ENCODE results near the gene ANO10. TPM values are rescaled to one million over a fixed set of nuclear protein-coding genes. Genes with fewer than 3 reads are reported as not detected.
"Not testable (repeated sequence)": the region's sequence is repeated elsewhere in the genome, so short reads cannot be mapped to it uniquely, and the experiment has no call there.

The ANO10 gene
- total RNA-seq, 1 experiment from 2014 or later: 32.6 TPM

- Histone ChIP-seq H4K20me1 (ENCODE audit: insufficient read depth) (no peaks in the 10 kb centered on the region), H3K27ac (no peak overlapping the region), H3K79me2 (ENCODE audit: low read depth) (no peaks in the 10 kb centered on the region), H3K9me3 (ENCODE audit: insufficient read depth, low read depth) (no peaks in the 10 kb centered on the region), H3K4me3 (no peak overlapping the region), H3K36me3 (ENCODE audit: low read depth) (no peaks in the 10 kb centered on the region), H3F3A (ENCODE audit: insufficient read depth, low read depth) (no peaks in the 10 kb centered on the region), H2AFZ (no peak overlapping the region), H3K4me1 (replicated peaks; ENCODE audit: insufficient read depth) (peaks cover 13% of the 10 kb centered on the region; the same call in 1 of the 2 replicates), H3K9me2 (ENCODE audit: insufficient read depth) (no peaks in the 10 kb centered on the region), H3K27me3 (ENCODE audit: insufficient read depth, low read depth) (no peaks in the 10 kb centered on the region), H3K4me2 (no peak overlapping the region)
- TF ChIP-seq EZH2 (IDR thresholded peaks at IDR 0.05; ENCODE audit: low read depth) (no peak), CTCF (conservative IDR thresholded peaks at IDR 0.05) (no peak)
- CTCF ChIA-PET: no interaction called here
- no peak for DNase-seq
- intact Hi-C loops (cut with micrococcal nuclease; ENCODE audit: unreplicated experiment): no loop called here
- no TSS peak for BruUV-seq (replicated peaks)
- POLR2A ChIA-PET (ENCODE audit: unreplicated experiment): no interaction called here
Observed at GRCh38 chr3:43496740-43497375, 125.0 kb downstream of the ANO10 start.

GRCh38 chr3:43492932-43493331 is 128.9 kb downstream of the ANO10 start:
- intact Hi-C loops (cut with micrococcal nuclease; ENCODE audit: unreplicated experiment); H3K27ac ChIP-seq; POLR2A ChIA-PET (ENCODE audit: unreplicated experiment); H3K36me3 ChIP-seq (ENCODE audit: low read depth); H3K9me3 ChIP-seq (ENCODE audit: insufficient read depth, low read depth); H2AFZ ChIP-seq; DNase-seq; H3K4me3 ChIP-seq; CTCF ChIA-PET; H3K27me3 ChIP-seq (ENCODE audit: insufficient read depth, low read depth); H4K20me1 ChIP-seq (ENCODE audit: insufficient read depth); H3F3A ChIP-seq (ENCODE audit: insufficient read depth, low read depth); BruUV-seq (replicated peaks); H3K4me1 ChIP-seq (replicated peaks; ENCODE audit: insufficient read depth); H3K9me2 ChIP-seq (ENCODE audit: insufficient read depth); H3K79me2 ChIP-seq (ENCODE audit: low read depth); H3K4me2 ChIP-seq: not testable (repeated sequence)

- H3K9me2 ChIP-seq (ENCODE audit: insufficient read depth); H3K4me3 ChIP-seq; DNase-seq; H3K36me3 ChIP-seq (ENCODE audit: low read depth); H2AFZ ChIP-seq; H3F3A ChIP-seq (ENCODE audit: insufficient read depth, low read depth); H3K79me2 ChIP-seq (ENCODE audit: low read depth); H3K27me3 ChIP-seq (ENCODE audit: insufficient read depth, low read depth); intact Hi-C loops (cut with micrococcal nuclease; ENCODE audit: unreplicated experiment); H3K27ac ChIP-seq; H4K20me1 ChIP-seq (ENCODE audit: insufficient read depth); CTCF ChIA-PET; H3K4me1 ChIP-seq (replicated peaks; ENCODE audit: insufficient read depth); H3K9me3 ChIP-seq (ENCODE audit: insufficient read depth, low read depth); BruUV-seq (replicated peaks); H3K4me2 ChIP-seq; POLR2A ChIA-PET (ENCODE audit: unreplicated experiment): not testable (repeated sequence)
Observed at GRCh38 chr3:43491807-43492206, 130.0 kb downstream of the ANO10 start.

- intact Hi-C loops (cut with micrococcal nuclease; ENCODE audit: unreplicated experiment): no loop called here
Observed at GRCh38 chr3:43490640-43491185, 131.1 kb downstream of the ANO10 start.

More at GRCh38 chr3:43490640-43491185, 131.1 kb downstream of the ANO10 start:
- Histone ChIP-seq H3K4me3 (no peak overlapping the region), H3K9me3 (ENCODE audit: insufficient read depth, low read depth) (no peaks in the 10 kb centered on the region), H3K79me2 (ENCODE audit: low read depth) (no peaks in the 10 kb centered on the region), H4K20me1 (ENCODE audit: insufficient read depth) (no peaks in the 10 kb centered on the region), H3F3A (ENCODE audit: insufficient read depth, low read depth) (no peaks in the 10 kb centered on the region), H3K36me3 (ENCODE audit: low read depth) (no peaks in the 10 kb centered on the region), H3K9me2 (ENCODE audit: insufficient read depth) (no peaks in the 10 kb centered on the region), H3K4me2 (no peak overlapping the region), H2AFZ (no peak overlapping the region), H3K27ac (no peak overlapping the region), H3K27me3 (ENCODE audit: insufficient read depth, low read depth) (no peaks in the 10 kb centered on the region), H3K4me1 (replicated peaks; ENCODE audit: insufficient read depth) (no peaks in the 10 kb centered on the region)
- CTCF ChIA-PET: no interaction called here
- BruUV-seq (replicated peaks): no TSS peak
- DNase-seq: no peak
- TF ChIP-seq CTCF (conservative IDR thresholded peaks at IDR 0.05) (no peak), EZH2 (IDR thresholded peaks at IDR 0.05; ENCODE audit: low read depth) (no peak)
- POLR2A ChIA-PET (ENCODE audit: unreplicated experiment): no interaction called here

All from PC-9 (cell line).